Liver (tissue), 9 donors: Measurements from ENCODE around the gene RAPGEF4. TPM values are rescaled to one million over a fixed set of nuclear protein-coding genes. Genes with fewer than 3 reads are reported as not detected.
A peak's percentile ranks its signal among the peaks of the same experiment; 100 is the strongest.

Source experiments
- DNase-seq: peaks from one replicate; pipeline ENCODE4 v3.0.0-alpha.2; 2017; ENCODE audit warnings: low spot score
- H3K27ac ChIP-seq, 2 donors: one replicate each; pipeline ENCODE4 v1.7.0; 2013; ENCODE audit warnings: inconsistent platforms in 2 of 2, low read length in 2 of 2, control low read depth in 1 of 2, low read depth in 1 of 2, mild to moderate bottlenecking in 1 of 2
- H3K27me3 ChIP-seq, 4 donors: one replicate each; pipeline versions ENCODE4 v1.6.1 to v1.7.0; 2013; ENCODE audit warnings: low read length in 3 of 4, inconsistent platforms in 1 of 4, mild to moderate bottlenecking in 1 of 4, moderate library complexity in 1 of 4; ENCODE audit not compliant: control insufficient read depth in 4 of 4, insufficient read depth in 4 of 4
- H3K36me3 ChIP-seq, 4 donors: one replicate each; pipeline versions ENCODE4 v1.6.1 to v1.7.0; 2013; ENCODE audit warnings: low read length in 3 of 4, mild to moderate bottlenecking in 3 of 4, low read depth in 1 of 4, moderate library complexity in 1 of 4; ENCODE audit not compliant: control insufficient read depth in 4 of 4, insufficient read depth in 3 of 4
- H3K4me1 ChIP-seq, 4 donors: one replicate each; pipeline versions ENCODE4 v1.6.1 to v1.7.0; 2013; ENCODE audit warnings: low read length in 3 of 4, mild to moderate bottlenecking in 3 of 4, moderate library complexity in 1 of 4; ENCODE audit not compliant: control insufficient read depth in 4 of 4, insufficient read depth in 4 of 4
- H3K4me3 ChIP-seq, 3 donors: one replicate each; pipeline versions ENCODE4 v1.6.1 to v1.7.0; 2013; ENCODE audit warnings: low read length in 3 of 3, control low read depth in 1 of 3, low read depth in 1 of 3, mild to moderate bottlenecking in 1 of 3
- H3K9ac ChIP-seq, 2 donors: one replicate each; pipeline ENCODE4 v1.7.0; 2013; ENCODE audit warnings: low read length in 2 of 2, mild to moderate bottlenecking in 2 of 2, moderate library complexity in 2 of 2, control low read depth in 1 of 2, low read depth in 1 of 2
- H3K9me3 ChIP-seq, 4 donors: one replicate each; pipeline versions ENCODE4 v1.6.1 to v1.7.0; 2013; ENCODE audit warnings: low read length in 3 of 4; ENCODE audit not compliant: control insufficient read depth in 4 of 4
- CTCF ChIP-seq: fragments of 150-350 bp; IDR thresholded peaks from 2 replicates; pipeline ENCODE4 v1.5.1; 2017; ENCODE audit warnings: improper control_type of control experiment, low read depth, low read length; ENCODE audit not compliant: missing input control
- FOXA1 ChIP-seq: IDR thresholded peaks from 2 replicates; pipeline ENCODE4 v1.6.1; 2016; ENCODE audit warnings: antibody characterized with exemption
- FOXA2 ChIP-seq: IDR thresholded peaks from 2 replicates; pipeline ENCODE4 v1.6.1; 2016; ENCODE audit warnings: antibody characterized with exemption
- GABPA ChIP-seq, 2 donors: IDR thresholded peaks in 1 of 2; conservative IDR thresholded peaks in 1 of 2; 2 replicates each; pipeline ENCODE4 v1.6.1; 2016; ENCODE audit warnings: antibody characterized with exemption in 2 of 2, mild to moderate bottlenecking in 1 of 2, moderate library complexity in 1 of 2
- HNF4A ChIP-seq, 2 donors: conservative IDR thresholded peaks; 2 replicates each; pipeline ENCODE4 v1.6.1; 2016; ENCODE audit warnings: antibody characterized with exemption in 2 of 2, mild to moderate bottlenecking in 2 of 2
- HNF4G ChIP-seq: IDR thresholded peaks from 2 replicates; pipeline ENCODE4 v1.6.1; 2016; ENCODE audit warnings: antibody characterized with exemption
- MAX ChIP-seq: IDR thresholded peaks from 2 replicates; pipeline ENCODE4 v1.6.1; 2016; ENCODE audit warnings: antibody characterized with exemption
- RAD21 ChIP-seq, 2 donors: IDR thresholded peaks; 2 replicates each; pipeline ENCODE4 v1.6.1; 2016; ENCODE audit warnings: antibody characterized with exemption in 2 of 2, mild to moderate bottlenecking in 2 of 2
- REST ChIP-seq: IDR thresholded peaks from 2 replicates; pipeline ENCODE4 v1.6.1; 2016; ENCODE audit warnings: antibody characterized with exemption, mild to moderate bottlenecking
- RXRA ChIP-seq, 2 donors: IDR thresholded peaks; 2 replicates each; pipeline ENCODE4 v1.6.1; 2017 to 2018; ENCODE audit warnings: antibody characterized with exemption in 2 of 2, mild to moderate bottlenecking in 1 of 2
- SP1 ChIP-seq: IDR thresholded peaks from 2 replicates; pipeline ENCODE4 v1.6.1; 2018; ENCODE audit warnings: antibody characterized with exemption, mild to moderate bottlenecking
- YY1 ChIP-seq: IDR thresholded peaks from 2 replicates; pipeline ENCODE4 v1.6.1; 2016; ENCODE audit warnings: antibody characterized with exemption, mild to moderate bottlenecking
- ZBTB33 ChIP-seq: IDR thresholded peaks from 2 replicates; pipeline ENCODE4 v1.6.1; 2016; ENCODE audit warnings: antibody characterized with exemption
- WGBS: extraction: QIAGEN DNeasy Blood & Tissue Kit; methylation state at CpG from one replicate; pipeline ENCODE4 v1.1.7; 2013; 5-methylcytosine and 5-hydroxymethylcytosine counted together
- polyA plus RNA-seq, 2 donors: library from polyadenylated mRNA; stranded (reverse) in 1 of 2; unstranded in 1 of 2; fragments of 200-250 nt in 1 of 2; fragments of >200 nt in 1 of 2; fragmentation: Nextera tagmentation in 1 of 2; extraction: Ambion mirVana in 1 of 2; gene quantifications; one replicate each; pipeline versions ENCODE4 v1.2.1 to v1.2.3, GENCODE V29; 2013 to 2015
- total RNA-seq, 2 donors: library from RNA; depleted of rRNA; stranded (reverse); fragments of >200 nt; gene quantifications; one replicate each; pipeline ENCODE4 v1.2.3, GENCODE V29; 2014
- donor health status: healthy.
- donor health status: healthy.
- donor health status: healthy.
- donor health status: healthy.
- donor health status: healthy.

The RAPGEF4 gene
- total and polyA plus RNA-seq, 4 donors = 1.5 to 18.2 (median 8.3) TPM

- no peak for TF ChIP-seq REST
Measured at GRCh38 chr2:173090276-173090877, 354.7 kb downstream of the RAPGEF4 start (continued).

GRCh38 chr2:173090973-173091660 lies 355.5 kb downstream of the RAPGEF4 start:
- no peaks in the 10 kb centered on the region for H3K9me3 ChIP-seq
- H3K4me1 ChIP-seq = peaks cover 11 to 36% (median 35%) of the 10 kb centered on the region in 4 donors
- DNase-seq = no peak
- WGBS = 61% methylated on average over 10 of the region's 10 CpGs
- H3K9ac ChIP-seq = no peak overlapping the region
- no peaks in the 10 kb centered on the region for H3K36me3 ChIP-seq
- no peaks in the 10 kb centered on the region for H3K27me3 ChIP-seq
- H3K27ac ChIP-seq = peak overlapping the region; percentile 19 to 59
- TF ChIP-seq ZBTB33 (no peak), SP1 (peak; percentile 33), HNF4A (conservative IDR thresholded peaks at IDR 0.05) (no peak), YY1 (no peak), MAX (no peak), RAD21 (IDR thresholded peaks at IDR 0.05) (peak in 1 of 2 donors; percentile 41), REST (no peak), HNF4G (no peak), FOXA2 (no peak), RXRA (IDR thresholded peaks at IDR 0.05) (peak; percentile 37 to 49), CTCF (peak; percentile 18), FOXA1 (no peak), GABPA (IDR thresholded peaks at IDR 0.05 in 1 of 2, conservative IDR thresholded peaks at IDR 0.05 in 1 of 2) (no peak)
- no peak overlapping the region for H3K4me3 ChIP-seq
